ENCODE results near the gene ANO7.

ANO7 gene

GRCh38 chr2:241157841-241158545 lies 30.5 kb upstream of the ANO7 start:
- DNase-seq: no peak

- DNase-seq: no peak
These were observed 30.0 kb upstream of the ANO7 start for GRCh38 chr2:241158546-241158900.

GRCh38 chr2:241159116-241159515 lies 29.4 kb upstream of the ANO7 start:
- DNase-seq: no peak

GRCh38 chr2:241160318-241160717 lies 28.2 kb upstream of the ANO7 start:
- DNase-seq: no peak

GRCh38 chr2:241161646-241162281 lies 26.7 kb upstream of the ANO7 start:
- DNase-seq: no peak

- DNase-seq: no peak
These were observed 24.8 kb upstream of the ANO7 start for GRCh38 chr2:241163601-241164118.

- DNase-seq: no peak
These were observed 20.1 kb upstream of the ANO7 start for GRCh38 chr2:241168366-241168765.

GRCh38 chr2:241173557-241173956 lies 14.9 kb upstream of the ANO7 start:
- DNase-seq: no peak

- no peak for DNase-seq
These were observed 10.7 kb upstream of the ANO7 start for GRCh38 chr2:241177526-241178334.

- DNase-seq: no peak
These were observed 9.5 kb upstream of the ANO7 start for GRCh38 chr2:241178961-241179360.

GRCh38 chr2:241179899-241180298 lies 8.6 kb upstream of the ANO7 start:
- DNase-seq: no peak

GRCh38 chr2:241180495-241180894 lies 8.0 kb upstream of the ANO7 start:
- no peak for DNase-seq

GRCh38 chr2:241182126-241182525 lies 6.4 kb upstream of the ANO7 start:
- DNase-seq: no peak

- DNase-seq: no peak
These were observed 5.8 kb upstream of the ANO7 start for GRCh38 chr2:241182531-241183133.

- DNase-seq: no peak
These were observed 5.3 kb upstream of the ANO7 start for GRCh38 chr2:241183221-241183620.

GRCh38 chr2:241184901-241185300 lies 3.6 kb upstream of the ANO7 start:
- DNase-seq: no peak

- no peak for DNase-seq
These were observed 2.5 kb upstream of the ANO7 start for GRCh38 chr2:241185961-241186360.

GRCh38 chr2:241187101-241187917 lies 1.2 kb upstream of the ANO7 start:
- no peak for DNase-seq

- DNase-seq: no peak
These were observed 601 bp upstream of the ANO7 start for GRCh38 chr2:241187918-241188234.

- no peak for DNase-seq
These were observed 797 bp downstream of the ANO7 start for GRCh38 chr2:241189093-241189855.

GRCh38 chr2:241189856-241190201 lies 1.4 kb downstream of the ANO7 start:
- no peak for DNase-seq

Measured in hematopoietic multipotent progenitor cell treated with erythropoietin and hydrocortisone succinate and interleukin-3 and kit ligand, for 8 days (in vitro differentiated cells).